PFSK-1 (cell line): Measurements from ENCODE around the gene CPD.

Experiments used
- POLR2AphosphoS5 ChIP-seq: IDR thresholded peaks from 2 replicates; pipeline ENCODE4 v1.6.1; 2012; ENCODE audit warnings: low read depth, mild to moderate bottlenecking, control low read depth, low read length, moderate library complexity
- TAF1 ChIP-seq: IDR thresholded peaks from 2 replicates; pipeline ENCODE4 v1.6.1; 2012; ENCODE audit warnings: low read length, control low read depth, borderline replicate concordance; ENCODE audit not compliant: insufficient read depth

- TF ChIP-seq TAF1: no peak
- TF ChIP-seq POLR2AphosphoS5: no peak
These were observed 99.0 kb downstream of the CPD start for GRCh38 chr17:30477774-30478115.
